Prostate gland (tissue), 2 donors: Measurements from ENCODE around the gene SAA4.
"Not testable (repeated sequence)": the region's sequence is repeated elsewhere in the genome, so short reads cannot be mapped to it uniquely, and the experiment has no call there.

Experiments used
- CTCF ChIP-seq, 4 experiments: fragments of 200-600 bp in 2 of 4; fragments of 450-650 bp in 2 of 4; sonication (generic) in 2 of 4; IDR thresholded peaks; 1 replicate in 3 of 4; 2 replicates in 1 of 4; pipeline ENCODE4 v1.5.1; 2016 to 2019; ENCODE audit warnings: antibody characterized with exemption in 4 of 4, mild to moderate bottlenecking in 2 of 4, moderate library complexity in 2 of 4
- POLR2AphosphoS5 ChIP-seq: sonication (generic); formaldehyde crosslinking; IDR thresholded peaks from one replicate; pipeline ENCODE4 v1.6.1; 2017; ENCODE audit warnings: antibody characterized with exemption

DNA sequence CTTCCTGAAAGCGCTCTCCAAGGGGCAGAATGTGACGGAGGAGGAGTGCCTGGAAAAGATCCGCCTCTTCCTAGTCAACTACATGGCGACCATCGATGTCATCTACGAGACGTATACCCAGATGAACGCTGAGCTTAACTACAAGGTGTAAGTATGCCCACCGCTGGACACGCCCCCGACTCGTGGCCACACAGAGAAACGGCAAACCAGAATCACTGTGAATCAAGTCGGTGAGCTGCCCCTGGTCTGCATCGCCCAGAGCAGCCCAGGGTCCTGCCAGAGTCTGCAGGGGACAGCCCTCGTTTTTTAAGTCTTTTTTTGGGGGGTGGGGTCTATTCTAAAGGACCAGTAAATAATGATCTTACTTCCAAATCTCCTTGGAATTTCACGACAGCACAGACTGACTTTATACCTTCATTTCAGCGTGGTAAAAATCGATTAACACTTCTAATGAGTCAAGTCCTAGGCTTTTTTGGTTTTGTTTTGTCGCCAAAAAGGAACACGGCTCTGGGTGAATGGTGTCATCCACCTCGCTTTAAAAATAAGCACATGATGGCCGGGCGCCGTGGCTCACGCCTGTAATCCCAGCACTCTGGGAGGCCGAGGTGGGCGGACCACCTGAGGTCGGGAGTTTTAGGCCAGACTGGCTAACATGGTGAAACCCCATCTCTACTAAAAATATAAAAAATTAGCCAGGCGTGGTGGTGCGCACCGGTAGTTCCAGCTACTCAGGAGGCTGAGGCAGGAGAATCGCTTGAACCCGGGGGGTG is 46.9 kb downstream of the SAA4 start:
- TF ChIP-seq POLR2AphosphoS5; CTCF (IDR thresholded peaks at IDR 0.05): not testable (repeated sequence)
